GM19193 (cell line): ENCODE measurements around the gene GRM8.

Experiments
- POLR2A ChIP-seq: IDR thresholded peaks from 4 replicates; pipeline ENCODE4 v1.6.1; 2011; ENCODE audit not compliant: insufficient read depth, insufficient read length; ENCODE audit errors: extremely low read depth

Gene GRM8

DNA sequence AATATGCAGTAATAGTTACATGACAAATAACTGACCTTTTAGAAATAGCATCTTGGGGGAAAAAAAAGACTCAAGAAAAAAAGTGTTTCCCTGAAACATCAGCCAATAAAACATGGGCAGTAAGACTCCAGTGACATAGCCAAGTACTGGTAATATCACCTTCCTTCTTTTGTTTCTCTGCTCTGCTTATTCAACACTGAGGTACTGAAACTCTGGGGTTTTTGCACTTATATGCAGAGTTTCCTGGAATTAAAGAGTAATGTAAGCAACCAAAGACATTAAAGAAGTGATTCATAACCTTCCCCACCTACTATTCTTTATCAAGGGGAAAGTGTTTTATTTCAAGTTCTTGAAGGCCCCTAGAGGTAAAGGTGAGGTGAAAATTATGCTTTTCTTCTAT, 414.5 kb downstream of the GRM8 start:
- no peak for TF ChIP-seq POLR2A

DNA sequence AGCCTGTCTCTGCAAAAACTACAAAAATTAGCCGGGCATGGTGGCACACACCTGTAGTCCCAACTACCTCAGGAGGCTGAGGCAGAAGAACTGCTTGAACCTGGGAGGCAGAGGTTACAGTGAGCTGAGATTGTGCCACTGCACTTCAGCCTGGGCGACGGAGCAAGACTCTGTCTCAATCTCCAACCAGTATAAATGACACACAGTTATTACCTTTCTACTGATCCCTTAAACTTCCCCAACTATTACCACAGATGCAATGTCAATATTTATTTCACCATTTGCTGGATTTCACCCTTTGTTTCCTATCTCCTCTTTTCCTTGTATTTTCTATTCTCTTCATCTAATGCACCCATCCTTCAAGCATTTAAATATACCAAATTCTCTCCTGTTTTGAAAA, 431.8 kb downstream of the GRM8 start:
- TF ChIP-seq POLR2A = no peak

DNA sequence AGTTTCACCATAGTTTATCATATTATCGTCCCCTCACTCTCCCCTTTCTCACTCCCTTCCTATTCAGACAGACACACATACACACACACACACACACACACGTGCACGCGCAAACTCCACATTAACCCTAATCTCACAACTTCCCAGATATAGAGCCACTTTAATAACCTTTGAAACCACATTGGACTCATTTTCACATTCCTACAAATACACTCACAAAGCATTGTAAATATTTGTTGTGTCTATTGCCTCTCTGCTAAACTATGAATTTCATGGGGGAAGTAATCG, 433.6 kb downstream of the GRM8 start:
- no peak for TF ChIP-seq POLR2A

DNA sequence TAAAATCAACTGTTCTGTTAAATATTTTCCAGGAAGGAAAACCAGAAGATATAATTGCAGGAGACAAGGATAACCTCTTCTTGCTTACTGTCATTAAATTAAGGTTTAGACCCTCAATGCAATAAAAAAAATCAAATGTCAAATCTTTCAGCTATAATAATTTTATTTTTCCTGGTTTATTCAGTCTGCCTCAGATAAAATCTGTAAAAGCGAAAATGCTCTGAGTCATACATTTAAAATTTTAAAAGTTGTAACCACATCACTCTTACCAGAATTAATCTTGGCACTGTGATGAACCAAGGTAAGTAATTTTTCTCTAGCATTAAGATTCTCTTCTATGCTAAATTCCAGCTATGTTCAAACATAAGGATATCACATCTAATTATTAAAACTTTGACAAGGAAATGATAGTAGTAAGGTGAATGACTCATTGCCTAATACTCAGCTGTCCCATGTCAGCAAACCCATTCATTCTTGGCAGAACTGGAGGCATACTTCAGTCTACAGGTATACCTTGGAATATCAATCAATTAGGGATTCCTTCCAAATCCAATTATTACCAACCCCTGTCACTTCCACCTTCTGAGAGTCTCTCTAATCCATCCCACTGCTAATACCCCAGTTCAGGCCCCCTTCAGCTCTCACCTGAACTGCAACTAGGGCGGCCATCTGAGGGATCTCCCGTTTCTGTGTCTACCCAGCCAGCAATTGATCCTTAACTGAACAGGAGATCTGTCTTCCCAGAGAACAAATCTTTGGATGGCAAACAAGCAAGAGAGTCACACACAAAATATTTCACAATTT, 434.1 kb downstream of the GRM8 start:
- TF ChIP-seq POLR2A = no peak

DNA sequence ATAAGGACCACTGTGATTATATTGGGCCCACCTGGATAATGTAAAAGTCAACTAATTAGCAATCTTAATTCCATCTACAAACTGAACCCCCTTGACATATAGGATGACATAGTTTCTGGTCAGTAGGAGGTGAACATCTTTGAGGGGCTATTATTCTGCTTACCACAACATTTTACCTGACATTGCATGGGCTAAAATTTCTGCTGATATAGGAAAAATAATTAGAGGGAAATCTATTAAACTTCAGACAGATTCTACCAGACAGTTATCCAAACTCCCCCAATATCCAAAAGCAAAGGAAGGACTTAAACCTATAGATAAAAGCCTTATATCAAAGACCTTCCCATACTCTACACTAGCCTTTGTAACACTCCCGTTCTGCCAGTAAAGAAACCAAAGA, 443.6 kb downstream of the GRM8 start:
- TF ChIP-seq POLR2A = no peak

GRCh38 chr7:126806614-126807013, 446.1 kb downstream of the GRM8 start:
- no peak for TF ChIP-seq POLR2A

DNA sequence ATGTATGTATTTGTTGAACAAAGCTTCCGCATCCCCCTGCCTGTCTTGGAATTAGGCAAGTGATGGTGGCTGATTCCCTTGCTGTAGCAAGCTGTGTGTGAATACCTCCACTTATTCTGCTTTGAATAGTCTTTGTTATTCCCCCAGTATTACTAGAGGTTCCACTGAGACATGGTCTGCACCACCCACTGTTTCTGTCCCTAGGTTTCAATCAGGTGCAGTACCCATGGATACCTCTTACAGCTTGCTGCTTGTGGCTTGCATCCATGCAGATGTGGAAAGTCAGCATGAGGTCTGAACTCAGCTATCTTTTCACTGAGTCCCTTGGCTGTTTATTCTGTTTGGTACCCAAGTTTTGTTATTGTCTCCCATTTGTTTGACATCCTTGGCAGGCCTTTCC, 447.4 kb downstream of the GRM8 start:
- no peak for TF ChIP-seq POLR2A

DNA sequence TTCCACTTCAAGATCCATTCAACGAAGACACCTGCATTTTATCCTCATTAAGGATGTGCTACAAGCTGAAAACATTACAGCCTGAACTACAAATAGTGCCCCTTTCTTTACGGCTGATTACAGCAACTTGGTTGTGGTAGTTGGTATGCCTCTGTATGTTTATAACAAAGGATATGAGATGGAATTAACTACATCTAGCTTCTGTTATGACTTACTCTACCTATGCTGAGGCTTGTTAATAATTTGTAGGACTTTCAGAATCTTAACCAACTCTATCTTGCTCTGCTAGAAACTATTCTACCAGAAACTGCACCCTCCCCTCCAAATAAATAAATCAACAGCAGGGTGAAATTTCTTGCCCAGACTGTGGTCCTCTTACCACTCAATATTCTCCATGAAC, 448.1 kb downstream of the GRM8 start:
- TF ChIP-seq POLR2A = no peak

DNA sequence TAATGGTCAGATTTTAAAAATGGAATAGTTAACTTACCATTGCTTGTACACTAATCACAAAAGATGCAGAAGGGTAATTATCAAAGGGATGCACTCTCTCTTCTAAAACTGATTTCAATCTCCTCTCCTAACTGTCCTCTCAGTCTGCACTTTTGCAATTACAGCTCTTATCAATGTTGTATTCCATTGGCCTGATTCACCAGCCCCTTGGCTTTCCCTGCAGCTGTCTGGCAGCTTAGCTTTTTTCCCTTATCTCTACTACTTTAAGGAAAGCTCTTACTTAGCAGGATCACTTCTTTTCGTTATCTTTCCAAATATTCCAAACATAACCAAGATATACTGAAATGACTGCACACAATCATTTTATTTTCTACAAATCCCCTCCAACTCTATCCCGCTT, 448.8 kb downstream of the GRM8 start:
- no peak for TF ChIP-seq POLR2A

DNA sequence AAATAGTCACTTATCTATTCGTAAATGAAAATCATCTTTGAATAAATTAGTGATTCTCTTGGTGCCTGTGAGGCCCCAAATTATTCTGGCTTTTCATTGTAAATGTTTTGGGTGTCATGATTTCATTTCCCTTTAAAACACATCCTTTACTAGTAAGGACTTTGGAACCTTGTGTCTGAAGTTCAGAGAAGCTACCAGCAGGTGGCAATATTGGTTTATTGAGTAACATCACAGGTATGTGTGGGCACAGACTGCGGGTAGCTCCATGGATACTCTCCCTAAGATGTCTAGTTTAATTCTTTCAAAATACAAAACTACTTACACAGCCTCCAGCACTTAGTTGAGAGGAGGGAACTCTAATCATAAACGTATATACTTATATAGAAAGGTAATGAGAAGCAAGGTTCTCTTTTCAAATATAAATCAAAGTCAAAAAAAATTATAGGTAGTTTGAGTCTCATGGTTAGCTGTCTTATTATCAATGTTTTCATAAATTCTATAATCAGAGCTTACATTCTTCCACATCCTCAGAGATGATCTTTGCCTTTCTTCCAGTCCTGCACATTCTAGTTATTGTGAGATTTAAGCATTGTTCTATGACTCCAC, 449.6 kb downstream of the GRM8 start:
- TF ChIP-seq POLR2A = no peak

DNA sequence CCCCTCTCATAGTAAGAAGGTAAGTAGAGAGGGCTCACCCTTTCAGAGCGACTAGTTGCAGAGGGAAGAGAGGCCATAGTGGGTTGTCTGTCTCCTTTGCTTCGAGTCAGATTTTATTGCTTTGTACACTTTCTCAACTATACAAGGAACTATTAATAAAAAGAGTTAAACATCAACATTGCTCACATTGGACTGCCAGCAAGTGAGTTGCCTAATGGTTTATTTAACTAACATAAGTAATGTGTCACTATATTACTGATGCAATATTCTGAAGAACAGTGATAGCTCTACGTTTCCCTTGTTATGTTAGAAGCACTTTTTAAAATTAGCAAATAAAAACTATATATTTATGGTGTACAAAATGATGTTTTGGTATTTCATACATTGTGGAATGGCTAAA, 451.0 kb downstream of the GRM8 start:
- TF ChIP-seq POLR2A = no peak

DNA sequence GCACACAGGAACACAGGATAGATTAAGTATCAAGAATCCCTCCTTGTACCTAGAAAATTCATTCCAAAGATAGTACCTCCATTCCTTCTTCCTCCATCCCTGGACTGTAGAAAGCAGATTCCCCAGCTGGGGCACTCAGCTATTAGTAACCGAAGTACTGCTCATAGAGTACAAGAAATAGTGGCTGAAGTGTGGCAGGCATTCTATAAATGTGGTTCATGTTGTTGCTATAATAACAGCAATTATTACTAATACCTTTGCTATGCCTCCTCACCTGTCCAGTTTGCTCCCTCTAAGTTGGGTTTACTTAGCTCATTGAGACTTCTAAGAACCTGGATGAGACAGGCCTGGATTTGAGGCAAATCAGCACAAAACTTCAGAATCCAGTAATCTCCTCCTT, 453.2 kb downstream of the GRM8 start:
- TF ChIP-seq POLR2A = no peak

- TF ChIP-seq POLR2A = no peak
Observed at GRCh38 chr7:126792521-126792920, 460.2 kb downstream of the GRM8 start.

GRCh38 chr7:126791306-126791705, 461.4 kb downstream of the GRM8 start:
- no peak for TF ChIP-seq POLR2A

DNA sequence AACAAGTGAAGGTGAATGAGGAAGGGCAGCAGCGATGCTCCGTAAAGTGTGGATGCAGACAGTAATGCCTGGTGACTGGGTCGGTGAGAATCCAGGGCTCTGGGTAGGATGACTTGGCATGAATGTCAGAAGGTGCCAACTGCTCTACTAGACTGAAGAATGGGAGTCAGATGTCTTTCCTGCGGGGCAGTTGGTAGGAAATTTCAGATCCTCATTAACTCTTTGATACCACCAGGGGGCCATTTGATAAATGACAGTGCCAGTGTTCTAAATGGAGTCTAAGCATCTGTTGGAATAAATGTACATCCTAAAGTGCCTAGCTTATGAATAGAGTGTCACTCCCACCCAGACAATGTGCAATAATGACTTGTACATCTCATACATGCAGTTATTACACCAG, 462.0 kb downstream of the GRM8 start:
- no peak for TF ChIP-seq POLR2A

DNA sequence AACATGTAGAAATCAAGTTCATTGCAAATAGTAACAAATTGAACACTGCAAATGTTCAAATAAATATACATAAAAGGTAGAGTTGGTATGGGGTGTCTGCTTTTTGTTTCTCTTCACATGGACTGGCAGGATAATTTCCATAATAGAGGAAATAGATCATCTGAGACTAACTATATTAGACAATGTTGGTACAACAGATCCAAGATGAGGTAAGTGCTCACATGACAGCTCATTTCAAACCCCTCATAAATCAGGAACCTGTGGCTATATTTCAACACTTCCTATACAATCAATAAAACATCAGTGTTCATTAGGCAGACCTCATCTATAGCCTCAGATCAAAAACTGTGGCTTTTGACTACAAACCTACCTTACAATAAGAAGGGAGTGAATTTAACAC, 469.1 kb downstream of the GRM8 start:
- no peak for TF ChIP-seq POLR2A

GRCh38 chr7:126780993-126781392, 471.7 kb downstream of the GRM8 start:
- TF ChIP-seq POLR2A = no peak
